EL (cell line): ENCODE results near the gene EFCAB8.

Experiments
- DNase-seq: peaks from one replicate; pipeline ENCODE4 v3.0.0-alpha.2; 2016

EFCAB8 gene

GRCh38 chr20:32989507-32990283, 131.0 kb downstream of the EFCAB8 start:
- DNase-seq = no peak

- no peak for DNase-seq
These were observed 131.7 kb downstream of the EFCAB8 start for GRCh38 chr20:32990426-32990825.

DNA sequence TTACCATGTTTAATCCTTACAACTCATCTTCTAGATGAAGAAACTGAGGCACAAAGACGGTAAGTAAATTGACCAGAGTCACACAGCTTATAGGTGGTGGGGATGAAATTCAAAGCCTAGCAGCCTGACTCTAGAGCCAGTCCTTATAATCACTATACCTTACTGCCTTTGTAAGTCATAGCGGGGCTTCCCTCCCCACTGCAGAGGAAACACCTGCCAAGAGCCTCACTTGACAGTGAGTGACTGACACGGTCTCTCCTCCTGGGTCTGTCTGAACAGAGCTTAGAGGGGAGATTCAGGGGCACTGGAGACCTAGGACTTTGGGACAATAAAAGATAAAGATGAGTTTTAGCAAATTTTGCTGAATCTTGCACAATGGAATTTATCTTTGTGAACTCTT, 132.7 kb downstream of the EFCAB8 start:
- DNase-seq = no peak

GRCh38 chr20:32991792-32992641, 133.3 kb downstream of the EFCAB8 start:
- DNase-seq = no peak

DNA sequence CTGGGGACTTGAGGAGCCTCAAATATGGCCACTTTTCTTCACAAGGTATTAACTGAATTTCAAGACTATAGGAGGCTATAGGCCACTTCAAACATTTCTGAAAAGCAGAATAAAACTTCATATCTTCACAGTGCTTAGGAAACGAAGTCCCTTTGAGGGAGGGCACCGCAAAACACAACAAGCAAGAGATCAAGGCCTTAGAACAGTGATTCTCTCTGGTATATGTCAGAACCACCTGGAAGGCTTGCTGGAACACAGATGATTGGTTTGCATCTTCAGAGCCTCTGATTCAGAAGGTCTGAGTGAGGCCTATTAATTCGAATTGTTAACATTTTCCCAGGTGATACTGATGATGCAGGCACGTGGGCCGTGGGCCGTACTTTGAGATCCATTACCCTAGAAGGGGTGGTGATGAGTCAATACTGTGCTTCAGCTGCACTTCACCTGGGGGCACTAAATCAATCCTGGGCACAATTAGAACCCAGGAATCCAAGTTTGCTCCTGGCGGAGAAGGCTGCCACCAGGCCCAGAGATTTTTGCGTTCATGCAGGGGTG, 134.8 kb downstream of the EFCAB8 start:
- no peak for DNase-seq

DNA sequence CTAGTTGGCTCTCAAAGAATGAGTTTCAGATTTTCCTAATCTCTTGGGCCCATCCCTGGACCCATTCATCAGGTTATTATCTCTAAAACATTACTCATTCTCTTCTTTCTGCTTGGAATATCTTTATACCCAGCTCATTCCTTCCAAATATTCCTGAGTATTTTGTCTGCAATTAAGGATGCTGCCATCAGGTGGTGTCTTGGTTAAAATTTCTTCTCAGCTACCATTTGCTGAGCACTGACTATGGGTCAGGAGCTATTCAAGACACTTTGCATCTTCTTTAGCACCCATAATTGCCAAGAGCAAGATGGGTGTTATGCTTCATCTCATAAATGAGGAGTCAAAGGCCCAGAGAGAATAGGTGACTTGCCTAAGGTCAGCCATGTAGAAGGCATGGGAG, 137.1 kb downstream of the EFCAB8 start:
- no peak for DNase-seq

DNA sequence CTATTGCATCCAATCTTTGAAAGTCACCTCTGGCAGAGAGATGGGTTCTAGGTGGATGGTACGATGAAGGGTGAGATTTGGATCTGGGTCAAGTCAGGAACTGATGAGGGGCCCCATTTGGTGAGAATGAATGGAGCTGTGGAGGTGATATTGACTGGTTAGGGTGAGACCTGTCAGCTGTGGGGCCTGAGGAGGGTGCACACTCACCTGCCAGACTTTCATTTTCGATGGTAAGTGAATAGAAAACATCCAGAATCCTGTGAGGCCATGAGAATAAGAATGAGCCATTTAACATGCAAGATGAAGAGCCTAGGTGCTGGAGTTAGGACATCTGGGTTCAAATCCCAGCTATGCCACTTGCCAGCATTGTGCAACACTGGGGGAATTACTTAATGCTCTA, 138.7 kb downstream of the EFCAB8 start:
- DNase-seq = no peak

DNA sequence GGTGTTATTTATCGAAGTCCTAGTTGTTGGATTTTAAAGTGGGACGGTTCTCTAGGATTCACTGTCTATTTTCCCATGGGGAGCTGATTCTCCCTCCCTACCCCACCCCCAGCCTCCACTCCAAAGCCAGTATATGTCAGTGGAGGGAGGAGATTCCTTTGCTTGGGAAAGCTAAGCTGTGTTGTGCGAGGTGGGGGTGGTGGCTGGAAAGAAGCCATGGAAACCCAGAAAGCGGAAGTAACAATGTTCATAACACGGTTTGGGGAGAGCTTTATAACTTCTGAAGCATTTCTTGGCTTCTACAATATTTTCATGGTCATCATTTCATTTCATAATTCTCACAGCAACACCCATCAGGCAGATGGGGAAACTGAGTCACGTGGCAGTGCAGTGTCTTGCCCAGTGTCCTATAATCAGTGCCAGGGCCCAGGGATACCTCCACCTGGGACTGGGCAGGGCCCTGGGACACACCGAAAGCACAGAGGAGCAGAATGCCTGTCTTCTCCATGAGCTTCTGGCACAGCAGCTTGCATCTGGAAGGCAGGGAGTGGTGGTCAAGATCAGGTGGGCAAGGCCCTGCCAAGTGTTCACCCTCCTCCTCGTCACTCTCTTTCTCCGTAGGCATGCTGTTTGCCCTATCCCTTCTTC, 141.0 kb downstream of the EFCAB8 start:
- no peak for DNase-seq

- no peak for DNase-seq
These were observed 142.2 kb downstream of the EFCAB8 start for GRCh38 chr20:33000802-33001466.

- no peak for DNase-seq
These were observed 143.5 kb downstream of the EFCAB8 start for GRCh38 chr20:33002087-33002808.

DNA sequence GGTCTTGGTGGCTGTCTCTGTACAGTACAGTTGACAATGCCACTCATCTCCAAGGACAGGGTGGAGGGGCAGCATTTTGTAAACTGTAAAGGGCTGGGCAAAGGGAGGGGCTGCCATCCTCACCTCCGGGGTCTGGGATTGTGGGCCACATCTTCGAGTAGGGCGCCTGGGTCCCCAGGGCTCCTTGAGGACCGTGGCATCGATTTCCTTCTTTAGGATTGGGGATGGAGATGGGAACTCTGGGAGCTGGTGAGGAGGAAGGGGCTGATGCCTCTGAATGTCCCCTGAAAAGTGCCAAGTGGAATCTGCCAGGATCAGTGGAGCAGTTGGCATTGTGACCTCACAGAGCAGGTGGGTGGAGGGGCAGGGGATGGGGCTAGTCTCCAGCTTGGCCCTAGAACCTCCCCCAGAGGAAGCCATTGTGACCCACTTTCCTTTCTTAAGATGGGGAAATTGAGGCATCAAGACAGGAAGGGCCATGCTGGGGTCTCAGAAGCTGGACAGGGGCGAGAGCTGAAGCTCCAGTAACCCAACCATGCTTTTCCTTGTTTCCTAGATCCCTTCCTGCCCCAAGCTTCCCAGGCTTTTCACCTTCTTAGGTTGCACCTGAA, 145.5 kb downstream of the EFCAB8 start, which contains the start of gene SUN5:
SUN5 (minus strand) TSS at position 293 of the 611 bp plus-strand sequence; CDS start at position 200, 93 bp downstream.
- no peak for DNase-seq

- DNase-seq = no peak
These were observed 146.4 kb downstream of the EFCAB8 start for GRCh38 chr20:33005132-33005566.

GRCh38 chr20:33005908-33006775, 147.4 kb downstream of the EFCAB8 start:
- no peak for DNase-seq

DNA sequence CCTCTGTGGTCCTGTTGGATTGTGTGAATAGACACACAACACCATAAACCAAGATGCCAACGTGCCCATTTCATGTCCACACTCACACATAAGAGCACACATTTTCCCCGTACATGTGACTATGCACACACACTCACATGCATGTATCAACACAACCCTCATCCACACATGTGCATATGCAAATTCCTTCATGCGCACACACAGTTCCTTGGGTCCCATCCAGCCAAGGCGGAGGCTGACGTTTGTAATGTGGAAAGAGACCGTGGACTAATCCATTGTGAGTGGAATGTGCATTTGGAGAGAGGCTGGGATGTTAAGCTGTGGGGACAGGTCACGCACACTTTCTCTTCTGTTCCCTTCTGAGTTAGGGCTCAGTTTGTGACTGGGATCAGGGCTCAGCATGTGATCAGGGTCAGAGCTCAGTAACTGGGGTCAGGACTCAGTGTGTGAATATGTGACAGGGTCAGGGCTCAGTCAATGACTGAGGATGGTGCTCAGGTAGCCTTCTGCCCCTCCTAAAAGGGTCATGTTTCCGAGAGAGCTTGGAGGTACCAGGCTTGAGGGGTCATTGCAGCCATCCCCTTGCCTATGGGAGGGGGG, 148.2 kb downstream of the EFCAB8 start:
- no peak for DNase-seq

DNA sequence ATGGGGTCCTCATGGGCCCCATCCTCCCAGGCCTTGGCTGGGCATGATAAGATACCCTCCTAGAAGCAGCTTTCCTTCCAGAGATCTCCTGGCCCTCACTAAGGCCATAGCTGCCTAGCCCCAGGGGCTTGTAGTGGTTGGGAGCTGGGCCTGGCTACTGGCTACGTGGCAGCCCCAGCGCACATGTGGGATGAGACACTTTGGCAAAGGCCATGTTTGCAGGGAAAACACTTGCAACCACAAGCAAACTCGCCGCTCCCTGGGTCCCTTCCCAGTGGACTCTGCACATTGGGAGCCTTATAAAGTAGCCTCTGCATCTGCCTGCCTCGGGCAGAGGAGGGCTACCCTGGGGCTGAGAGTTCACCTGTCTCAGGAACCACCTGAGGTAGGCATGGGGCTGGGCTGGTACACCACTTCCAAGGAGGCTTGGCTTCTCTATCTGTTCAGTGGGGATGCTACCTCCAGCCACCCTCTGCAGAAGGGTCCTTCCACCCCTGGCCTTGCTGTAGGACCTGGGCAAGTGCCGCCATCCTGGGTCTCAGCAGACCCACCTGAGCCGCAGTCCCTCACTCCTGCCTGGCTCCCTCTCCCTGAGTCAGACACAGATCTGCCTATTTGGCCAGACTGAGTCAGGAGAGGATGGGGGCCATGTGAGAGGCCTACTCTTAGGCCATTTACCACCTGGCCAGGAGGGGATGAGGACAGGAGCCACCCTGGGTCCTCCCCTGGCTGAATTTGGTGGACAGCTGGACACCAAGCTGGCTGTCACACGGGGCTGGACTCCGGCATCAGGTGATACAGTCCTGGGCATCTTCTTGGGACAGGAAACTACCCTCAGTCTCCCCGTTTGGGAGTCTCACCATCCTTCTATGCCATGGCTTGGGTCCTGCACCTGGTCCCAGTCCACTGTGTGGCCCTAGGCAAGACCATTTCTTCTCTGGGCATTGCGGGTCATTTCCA, 148.9 kb downstream of the EFCAB8 start, which contains the start of gene BPIFB2:
BPIFB2 (plus strand) TSS at position 329 of the 960 bp plus-strand sequence. CDS start 871 bp downstream, outside the sequence.
- DNase-seq = no peak

DNA sequence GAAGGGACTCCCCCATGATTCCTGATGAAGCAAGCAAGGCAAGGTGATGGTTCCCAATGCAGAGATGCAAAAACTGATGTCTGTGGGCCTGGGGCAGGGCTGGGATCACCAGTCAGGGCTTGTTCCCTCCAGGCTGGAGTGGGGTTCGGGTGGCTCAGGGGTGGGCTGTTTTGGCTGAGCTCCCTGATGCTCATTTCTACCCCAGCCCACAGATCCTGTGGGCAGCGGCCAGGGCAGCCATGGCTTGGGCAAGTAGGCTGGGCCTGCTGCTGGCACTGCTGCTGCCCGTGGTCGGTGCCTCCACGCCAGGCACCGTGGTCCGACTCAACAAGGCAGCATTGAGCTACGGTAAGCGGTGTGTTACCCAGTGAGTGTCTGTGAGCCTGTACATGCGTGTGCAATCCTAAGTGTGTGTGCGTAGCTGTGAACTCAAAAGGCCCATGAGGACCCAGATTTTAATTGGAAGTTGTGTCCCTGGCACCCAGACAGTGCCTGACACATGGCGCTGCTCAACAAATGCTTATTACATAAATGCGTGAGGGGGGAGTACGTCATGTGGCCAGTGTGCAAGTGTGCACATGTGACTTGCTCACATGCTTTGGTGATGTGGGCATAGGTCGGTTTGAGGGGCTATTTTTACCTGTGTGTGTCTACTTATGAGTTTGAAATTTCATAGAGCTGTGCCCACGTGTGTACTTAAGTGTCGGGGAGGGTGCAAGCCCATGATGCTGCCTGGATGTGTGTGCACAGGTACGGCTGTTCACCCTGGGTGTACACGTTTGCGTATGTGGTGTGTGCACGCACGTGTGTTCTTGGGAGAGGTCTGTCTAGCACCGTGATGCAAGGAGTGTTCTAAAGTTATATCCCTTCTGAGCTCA, 149.9 kb downstream of the EFCAB8 start:
- no peak for DNase-seq
